ENCODE results near the gene RPL36A. TPM values are rescaled to one million over a fixed set of nuclear protein-coding genes. Genes with fewer than 3 reads are reported as not detected.
A peak's percentile ranks its signal among the peaks of the same experiment; 100 is the strongest.

The RPL36A gene
- polyA plus RNA-seq, 2 of the 4 experiments (the other 2 are of a cell fraction), result 2,529 to 3,171 TPM

GRCh38 chrX:101362116-101362515 is 28.7 kb upstream of the RPL36A start:
- Histone ChIP-seq H3K9me3 (no peaks in the 10 kb centered on the region), H3K4me1 (no peaks in the 10 kb centered on the region), H3K4me3 (no peak overlapping the region), H3K4me2 (no peak overlapping the region), H3K27ac (no peak overlapping the region)
- ChIA-PET CTCF (no interaction called here), POLR2A (no interaction called here)
- no peak for TF ChIP-seq RCOR1 (IDR thresholded peaks at IDR 0.05; ENCODE audit: low read depth, low read length)
- no peak for TF ChIP-seq TP53 (CRISPR knock-in tag; IDR thresholded peaks at IDR 0.05)
- TF ChIP-seq ESRRA (IDR thresholded peaks at IDR 0.05; ENCODE audit: borderline replicate concordance, low read length), result no peak
- TF ChIP-seq RNF2 (IDR thresholded peaks at IDR 0.05; ENCODE audit: borderline replicate concordance, low read depth), result no peak
- no peak for TF ChIP-seq RARB (CRISPR knock-in tag; IDR thresholded peaks at IDR 0.05)
- TF ChIP-seq POLR2A (IDR thresholded peaks at IDR 0.05; ENCODE audit: low read length), result no peak
- no peak for TF ChIP-seq RFX5 (IDR thresholded peaks at IDR 0.05)
- TF ChIP-seq MYC (IDR thresholded peaks at IDR 0.05; ENCODE audit: borderline replicate concordance, low read length), result no peak
- TF ChIP-seq TFCP2L1 (CRISPR knock-in tag; IDR thresholded peaks at IDR 0.05), result no peak
- no peak for TF ChIP-seq SMC3 (IDR thresholded peaks at IDR 0.05)
- no peak for TF ChIP-seq HMGXB4 (CRISPR knock-in tag; IDR thresholded peaks at IDR 0.05; ENCODE audit: borderline replicate concordance)
- no peak for TF ChIP-seq ATOH8 (CRISPR knock-in tag; IDR thresholded peaks at IDR 0.05; ENCODE audit: low read depth)
- no peak for TF ChIP-seq MAX (IDR thresholded peaks at IDR 0.05)
- TF ChIP-seq E2F6 (IDR thresholded peaks at IDR 0.05; ENCODE audit: borderline replicate concordance, low read depth), result no peak
- TF ChIP-seq FOXS1 (CRISPR knock-in tag; IDR thresholded peaks at IDR 0.05), result no peak
- no peak for TF ChIP-seq ZFP36 (IDR thresholded peaks at IDR 0.05; ENCODE audit: borderline replicate concordance, partially characterized antibody)
- DNase-seq (ENCODE audit: low read depth in 1 of 2, low spot score in 1 of 2) (no peak), FAIRE-seq (no peak), ATAC-seq (no peak)
- WGBS (ENCODE audit: missing lambda C conversion rate), result 42% methylated on average over 3 of the region's 3 CpGs

- TF ChIP-seq GATA3 (IDR thresholded peaks at IDR 0.05; ENCODE audit: borderline replicate concordance) (no peak), ESRRA (IDR thresholded peaks at IDR 0.05; ENCODE audit: borderline replicate concordance, low read length) (no peak), EHF (CRISPR knock-in tag; IDR thresholded peaks at IDR 0.05) (no peak), FOSB (CRISPR knock-in tag; IDR thresholded peaks at IDR 0.05) (no peak), RAD21 (conservative IDR thresholded peaks at IDR 0.05 in 1 of 2, IDR thresholded peaks at IDR 0.05 in 1 of 2) (no peak)
- no peak overlapping the region for H3K27ac ChIP-seq
- H3K9me3 ChIP-seq, result no peaks in the 10 kb centered on the region
- peak; percentile 80 for FAIRE-seq
- H3K4me3 ChIP-seq, result no peak overlapping the region
- H3K4me2 ChIP-seq, result no peak overlapping the region
- no peak for ATAC-seq
- ChIA-PET CTCF (no interaction called here), POLR2A (no interaction called here)
- DNase-seq (ENCODE audit: low read depth in 1 of 2, low spot score in 1 of 2), result no peak
- H3K4me1 ChIP-seq, result no peaks in the 10 kb centered on the region
Measured at GRCh38 chrX:101362757-101363156, 28.1 kb upstream of the RPL36A start.

GRCh38 chrX:101365301-101365795 is 25.5 kb upstream of the RPL36A start:
- no peaks in the 10 kb centered on the region for H3K9me3 ChIP-seq
- FAIRE-seq (peak; percentile 54), DNase-seq (ENCODE audit: low read depth in 1 of 2, low spot score in 1 of 2) (no peak), ATAC-seq (no peak)
- H3K27ac ChIP-seq, result no peak overlapping the region
- no peak overlapping the region for H3K4me2 ChIP-seq
- ChIA-PET POLR2A (no interaction called here), CTCF (no interaction called here)
- no peaks in the 10 kb centered on the region for H3K4me1 ChIP-seq
- 67% methylated on average over 1 of the region's 1 CpG for WGBS (ENCODE audit: missing lambda C conversion rate)
- H3K4me3 ChIP-seq, result no peak overlapping the region
- TF ChIP-seq ATOH8 (CRISPR knock-in tag; IDR thresholded peaks at IDR 0.05; ENCODE audit: low read depth) (no peak), MYC (IDR thresholded peaks at IDR 0.05; ENCODE audit: borderline replicate concordance, low read length) (no peak), FOSB (CRISPR knock-in tag; IDR thresholded peaks at IDR 0.05) (no peak), MAZ (IDR thresholded peaks at IDR 0.05; ENCODE audit: borderline replicate concordance, low read depth, low read length) (no peak), RFX5 (IDR thresholded peaks at IDR 0.05) (no peak), BHLHE40 (IDR thresholded peaks at IDR 0.05; ENCODE audit: low read depth, low read length) (no peak), ZC3H11A (IDR thresholded peaks at IDR 0.05) (no peak), NFE2L2 (conservative IDR thresholded peaks at IDR 0.05; ENCODE audit: low read length) (no peak), HDAC2 (IDR thresholded peaks at IDR 0.05) (no peak), HOXA7 (CRISPR knock-in tag; IDR thresholded peaks at IDR 0.05) (no peak), KDM5A (IDR thresholded peaks at IDR 0.05) (no peak), CTCF (IDR thresholded peaks at IDR 0.05) (no peak), TFCP2L1 (CRISPR knock-in tag; IDR thresholded peaks at IDR 0.05) (no peak), EP300 (IDR thresholded peaks at IDR 0.05) (no peak), ZFP36 (IDR thresholded peaks at IDR 0.05; ENCODE audit: borderline replicate concordance, partially characterized antibody) (no peak)
